LNCAP (cell line): Measurements from ENCODE around the gene TSPAN4.

Experiments used
- TF ChIP-seq, protein P1 (sequence below): fragments of 450-650 bp; IDR thresholded peaks from 2 replicates; pipeline ENCODE4 v1.5.1; 2017; ENCODE audit warnings: mild to moderate bottlenecking

Gene TSPAN4

DNA sequence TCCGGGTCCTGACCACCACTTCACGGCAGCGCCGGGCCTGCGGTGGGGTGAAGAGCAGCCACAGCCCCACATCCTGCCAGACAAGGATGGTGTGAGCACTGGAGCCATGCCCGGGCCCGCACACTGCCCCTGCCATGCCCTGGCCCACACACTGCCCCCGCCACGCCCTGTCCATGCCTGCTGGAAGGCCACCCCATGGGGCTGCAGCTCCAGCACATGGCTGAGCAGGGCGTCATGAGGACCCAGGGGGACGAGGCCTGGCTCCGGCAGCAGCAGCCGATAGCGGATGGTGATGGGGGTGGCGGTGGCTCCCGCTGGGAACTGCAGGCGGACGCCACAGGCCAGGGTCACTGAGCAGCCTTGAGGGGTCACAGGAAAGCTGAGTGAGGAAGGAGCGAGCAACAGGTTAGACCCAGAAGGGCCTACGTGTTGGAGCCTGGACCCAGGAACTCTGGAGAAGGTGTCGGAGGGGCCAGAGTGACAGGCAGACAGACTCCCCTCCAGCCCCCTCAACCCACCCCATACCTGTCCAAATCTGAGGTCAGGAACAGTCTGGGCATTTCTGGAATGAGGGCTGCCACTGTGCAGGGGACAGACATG lies 40.5 kb upstream of the TSPAN4 start:
- TF ChIP-seq, protein P1, sequence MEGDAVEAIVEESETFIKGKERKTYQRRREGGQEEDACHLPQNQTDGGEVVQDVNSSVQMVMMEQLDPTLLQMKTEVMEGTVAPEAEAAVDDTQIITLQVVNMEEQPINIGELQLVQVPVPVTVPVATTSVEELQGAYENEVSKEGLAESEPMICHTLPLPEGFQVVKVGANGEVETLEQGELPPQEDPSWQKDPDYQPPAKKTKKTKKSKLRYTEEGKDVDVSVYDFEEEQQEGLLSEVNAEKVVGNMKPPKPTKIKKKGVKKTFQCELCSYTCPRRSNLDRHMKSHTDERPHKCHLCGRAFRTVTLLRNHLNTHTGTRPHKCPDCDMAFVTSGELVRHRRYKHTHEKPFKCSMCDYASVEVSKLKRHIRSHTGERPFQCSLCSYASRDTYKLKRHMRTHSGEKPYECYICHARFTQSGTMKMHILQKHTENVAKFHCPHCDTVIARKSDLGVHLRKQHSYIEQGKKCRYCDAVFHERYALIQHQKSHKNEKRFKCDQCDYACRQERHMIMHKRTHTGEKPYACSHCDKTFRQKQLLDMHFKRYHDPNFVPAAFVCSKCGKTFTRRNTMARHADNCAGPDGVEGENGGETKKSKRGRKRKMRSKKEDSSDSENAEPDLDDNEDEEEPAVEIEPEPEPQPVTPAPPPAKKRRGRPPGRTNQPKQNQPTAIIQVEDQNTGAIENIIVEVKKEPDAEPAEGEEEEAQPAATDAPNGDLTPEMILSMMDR = no peak

DNA sequence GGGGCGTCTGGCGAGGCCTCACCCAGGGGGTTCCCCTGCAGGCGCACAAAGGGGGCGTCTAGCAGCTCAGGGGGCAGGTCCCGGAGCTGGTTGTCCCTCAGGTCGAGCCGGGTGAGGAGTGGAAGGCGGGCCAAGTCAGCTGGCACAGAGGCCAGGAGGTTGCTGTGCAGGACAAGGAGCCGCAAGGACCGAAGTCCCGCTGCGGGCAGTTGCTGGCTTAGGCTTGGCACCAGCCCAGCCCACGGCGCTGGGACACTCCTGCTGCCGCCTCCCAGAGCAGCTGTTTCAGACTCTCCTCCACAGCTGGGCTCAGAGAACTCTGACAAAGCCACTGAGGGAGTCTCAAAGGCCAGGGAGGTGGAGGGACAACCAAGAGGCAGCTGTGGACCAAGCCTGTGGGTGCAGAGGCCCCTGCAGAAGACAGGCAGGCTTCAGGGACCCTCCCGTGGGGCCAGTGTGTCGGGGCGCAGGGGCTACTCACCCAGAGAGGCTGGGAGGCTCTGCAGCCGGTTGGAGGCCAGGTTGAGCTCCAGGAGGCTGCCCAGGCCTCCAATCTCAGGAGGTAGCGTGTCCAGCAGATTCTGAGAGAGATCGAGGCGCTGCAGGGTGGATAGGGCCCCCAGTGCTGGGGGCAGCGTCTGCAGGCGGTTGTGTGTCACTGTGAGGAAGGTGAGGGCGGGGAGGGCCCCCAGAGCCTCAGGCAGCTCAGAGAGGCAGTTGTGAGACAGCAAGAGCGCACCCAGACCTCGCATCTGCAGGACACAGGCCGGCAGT lies 39.8 kb upstream of the TSPAN4 start:
- TF ChIP-seq, protein P1 = no peak

DNA sequence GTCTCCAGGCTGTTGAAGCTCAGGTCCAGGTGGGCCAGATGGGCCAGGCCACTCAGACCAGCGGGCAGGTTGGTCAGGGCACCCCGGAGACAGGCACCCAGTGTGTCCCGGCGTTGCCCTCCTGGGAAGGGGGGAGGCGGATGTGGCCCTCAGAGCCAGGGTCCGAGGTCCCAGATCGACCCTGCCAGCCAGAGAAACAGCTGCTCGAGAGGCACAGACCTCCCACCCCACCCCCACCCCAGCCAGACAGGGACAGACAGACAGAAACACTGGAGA lies 39.2 kb upstream of the TSPAN4 start:
- TF ChIP-seq, protein P1 = no peak

DNA sequence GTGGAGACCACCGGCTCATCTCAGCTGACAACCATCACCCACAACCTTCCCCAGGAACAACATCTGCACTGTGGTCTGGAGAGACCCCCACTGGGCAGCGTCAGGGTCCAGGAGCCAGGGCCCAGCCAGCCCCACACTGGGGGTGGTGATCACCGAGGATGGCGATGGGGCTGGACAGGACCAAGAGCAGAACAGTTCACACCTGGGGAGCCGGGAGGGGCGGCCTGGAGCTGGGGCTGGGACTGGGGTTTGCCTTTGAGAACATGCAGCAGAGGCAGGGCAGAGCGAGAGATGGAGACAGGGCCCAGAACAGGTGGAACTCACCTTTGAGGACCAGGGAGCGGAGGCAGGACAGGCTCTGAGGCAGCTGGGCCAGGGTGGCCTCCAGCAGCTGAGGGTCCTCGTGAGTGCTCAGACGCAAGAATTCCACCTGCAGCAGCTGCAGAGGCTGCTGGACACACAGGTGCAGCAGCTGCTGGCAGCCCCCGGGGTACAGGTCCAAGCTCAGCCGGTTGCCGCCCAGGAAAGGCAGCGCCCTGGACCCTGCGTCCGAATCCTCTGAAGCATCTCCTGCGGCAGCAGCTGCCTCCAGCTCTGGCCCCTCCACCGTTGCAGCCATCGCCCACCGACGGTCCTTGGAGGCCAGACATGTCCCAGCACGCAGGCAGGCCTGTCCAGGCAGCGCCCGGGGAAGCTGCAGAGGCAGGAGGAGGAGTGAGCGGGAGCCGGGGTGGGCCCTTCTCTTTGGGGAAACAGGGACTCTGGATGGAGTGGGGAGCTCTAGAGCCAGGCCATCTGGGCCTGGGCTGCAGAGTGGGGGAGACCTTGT lies 38.7 kb upstream of the TSPAN4 start:
- TF ChIP-seq, protein P1 = no peak

- TF ChIP-seq, protein P1 = no peak
Observed at GRCh38 chr11:804599-804964, 38.1 kb upstream of the TSPAN4 start.

DNA sequence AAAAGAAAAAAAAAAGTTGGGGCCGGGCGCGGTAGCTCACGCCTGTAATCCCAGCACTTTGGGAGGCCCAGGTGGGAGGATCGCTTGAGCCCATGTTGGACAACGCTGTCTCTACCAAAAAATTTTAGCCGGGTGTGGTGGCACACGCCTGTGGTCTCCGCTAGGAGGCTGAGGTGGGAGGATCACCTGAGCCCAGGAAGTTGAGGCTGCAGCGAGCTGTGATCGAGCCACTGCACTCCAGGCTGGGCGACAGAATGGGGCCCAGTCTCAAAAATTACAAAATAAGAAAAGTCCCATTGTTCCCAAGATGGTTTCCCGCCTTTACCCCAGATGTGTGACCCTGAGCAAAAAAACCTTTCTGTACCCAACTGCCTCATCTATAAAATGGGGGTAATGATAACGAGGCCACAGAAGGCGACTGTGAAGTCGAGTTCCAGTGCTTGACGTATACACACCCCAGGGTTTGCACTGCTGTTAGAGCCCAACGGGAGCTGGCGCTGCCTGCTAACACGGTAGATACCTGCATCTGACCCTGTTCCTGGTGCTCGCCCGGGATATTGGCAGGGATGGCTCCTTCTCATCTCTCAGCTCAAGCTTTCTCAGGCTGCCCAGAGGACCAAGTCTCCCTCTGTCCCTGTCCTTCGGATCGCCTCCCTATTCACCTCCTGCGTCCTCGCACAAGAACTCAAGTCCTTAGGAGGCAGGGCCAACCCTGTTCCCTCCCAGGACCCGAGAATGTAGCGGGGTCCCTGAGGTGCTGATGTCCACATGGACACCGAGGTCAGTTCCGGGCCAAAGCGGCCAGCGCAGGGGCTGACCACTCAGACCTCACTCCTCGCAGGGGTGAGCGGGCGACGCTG lies 34.0 kb upstream of the TSPAN4 start:
- TF ChIP-seq, protein P1 = no peak
